Activated T-cell treated with anti-CD3 and anti-CD28 coated beads, Interleukin-2, amount 50 U/mL, for 1 hour (primary cell): ENCODE results near the gene TOX3.

Experiments used
- DNase-seq: peaks from one replicate; pipeline ENCODE4 v3.0.0-alpha.2; 2020

TOX3 gene

DNA sequence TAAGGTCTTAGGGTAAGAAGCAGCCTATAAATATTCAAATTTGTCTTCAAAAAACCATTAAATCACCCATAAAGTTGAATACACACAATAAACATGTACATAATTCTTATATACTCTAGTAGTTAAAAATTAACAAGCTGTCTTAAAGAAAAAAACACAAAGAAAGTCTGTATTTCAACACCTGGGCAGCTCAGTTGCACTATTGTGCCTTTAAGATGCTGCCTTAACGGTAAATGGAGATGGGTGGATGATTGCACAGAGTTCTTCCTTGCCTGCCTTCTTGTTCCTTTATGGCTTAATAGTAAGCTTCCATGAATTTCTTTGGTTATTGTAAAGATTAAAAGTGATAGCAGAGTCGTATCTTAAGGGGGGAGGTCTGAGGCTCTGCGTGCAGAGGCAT lies 105.1 kb downstream of the TOX3 start:
- no peak for DNase-seq

DNA sequence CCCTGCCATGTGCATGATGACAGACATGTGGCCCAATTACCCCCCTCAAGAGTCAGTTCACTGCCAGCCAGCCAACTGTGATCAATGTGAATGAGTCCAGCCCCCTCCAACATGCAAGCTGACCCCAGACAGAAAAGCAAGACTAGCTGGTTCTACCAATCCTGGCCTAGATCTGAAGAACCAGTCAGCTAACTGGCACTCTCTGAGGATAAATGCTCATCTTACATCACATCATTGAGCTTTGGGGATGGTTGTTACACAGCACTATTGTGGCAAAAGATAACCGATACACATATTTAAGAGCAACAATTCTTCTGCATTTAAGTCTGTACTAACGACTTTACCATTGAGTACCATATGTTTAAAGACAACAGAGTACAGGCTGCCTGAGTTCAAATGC lies 106.7 kb downstream of the TOX3 start:
- DNase-seq: no peak

DNA sequence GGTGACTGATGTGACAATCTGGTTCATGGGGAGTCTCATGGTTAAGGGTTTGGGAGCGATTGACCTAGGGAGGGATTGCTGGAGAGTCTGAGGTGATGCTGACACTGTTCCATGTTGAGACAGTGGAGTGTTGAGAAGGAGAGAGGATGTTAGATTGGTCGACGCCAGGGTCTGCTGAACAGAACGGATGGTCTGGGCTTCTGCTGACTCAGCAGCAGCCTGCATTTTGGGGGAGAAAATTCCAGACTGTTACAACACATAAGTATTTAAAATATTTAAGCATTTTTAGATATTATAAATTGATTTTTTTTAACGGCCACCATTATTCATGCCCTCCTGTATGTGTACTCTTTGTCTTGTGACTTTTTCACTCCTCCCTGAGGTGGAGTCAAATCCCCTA lies 107.2 kb downstream of the TOX3 start:
- DNase-seq: no peak

DNA sequence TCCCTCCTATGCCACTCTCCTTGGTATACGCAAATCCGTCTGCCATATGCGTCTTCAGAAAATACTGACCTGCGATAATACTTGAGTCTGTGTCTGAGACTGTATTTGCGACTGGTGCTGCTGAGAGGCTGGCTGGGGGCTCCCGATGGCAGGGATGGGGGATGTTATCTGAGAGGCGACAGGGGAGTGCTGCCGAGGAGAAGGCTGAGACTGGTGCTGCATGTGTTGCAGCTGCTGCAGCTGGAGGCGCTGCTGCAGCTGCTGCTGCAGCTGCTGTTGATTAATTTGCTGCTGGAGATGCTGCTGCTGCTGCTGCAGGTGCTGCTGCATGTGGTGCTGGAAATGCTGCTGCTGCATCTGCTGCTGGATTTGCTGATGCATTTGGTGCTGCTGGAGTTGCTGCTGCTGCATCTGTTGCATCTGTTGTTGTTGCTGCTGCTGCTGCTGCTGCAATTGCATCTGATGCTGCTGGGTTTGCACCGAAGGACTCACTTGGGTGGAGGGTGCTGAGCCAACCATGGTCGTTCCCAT lies 107.7 kb downstream of the TOX3 start:
- DNase-seq: no peak

DNA sequence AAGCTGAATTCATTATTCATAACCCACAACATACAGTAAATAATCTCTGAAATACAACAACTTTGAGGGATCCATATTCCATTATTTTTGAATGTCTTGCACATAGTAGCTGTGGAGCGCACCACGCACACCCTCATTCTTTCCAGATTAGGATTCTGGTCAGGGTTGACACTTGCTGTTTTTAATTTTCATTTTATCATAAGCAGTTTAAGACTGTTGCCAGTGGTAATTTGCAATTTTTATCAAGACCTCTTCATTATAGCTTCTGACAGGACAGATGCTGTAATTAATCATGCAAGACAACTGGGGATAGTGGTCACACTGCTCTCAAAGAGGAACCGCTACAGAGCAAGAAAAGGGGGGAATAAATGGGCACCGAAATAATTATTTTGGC lies 109.7 kb downstream of the TOX3 start:
- no peak for DNase-seq

DNA sequence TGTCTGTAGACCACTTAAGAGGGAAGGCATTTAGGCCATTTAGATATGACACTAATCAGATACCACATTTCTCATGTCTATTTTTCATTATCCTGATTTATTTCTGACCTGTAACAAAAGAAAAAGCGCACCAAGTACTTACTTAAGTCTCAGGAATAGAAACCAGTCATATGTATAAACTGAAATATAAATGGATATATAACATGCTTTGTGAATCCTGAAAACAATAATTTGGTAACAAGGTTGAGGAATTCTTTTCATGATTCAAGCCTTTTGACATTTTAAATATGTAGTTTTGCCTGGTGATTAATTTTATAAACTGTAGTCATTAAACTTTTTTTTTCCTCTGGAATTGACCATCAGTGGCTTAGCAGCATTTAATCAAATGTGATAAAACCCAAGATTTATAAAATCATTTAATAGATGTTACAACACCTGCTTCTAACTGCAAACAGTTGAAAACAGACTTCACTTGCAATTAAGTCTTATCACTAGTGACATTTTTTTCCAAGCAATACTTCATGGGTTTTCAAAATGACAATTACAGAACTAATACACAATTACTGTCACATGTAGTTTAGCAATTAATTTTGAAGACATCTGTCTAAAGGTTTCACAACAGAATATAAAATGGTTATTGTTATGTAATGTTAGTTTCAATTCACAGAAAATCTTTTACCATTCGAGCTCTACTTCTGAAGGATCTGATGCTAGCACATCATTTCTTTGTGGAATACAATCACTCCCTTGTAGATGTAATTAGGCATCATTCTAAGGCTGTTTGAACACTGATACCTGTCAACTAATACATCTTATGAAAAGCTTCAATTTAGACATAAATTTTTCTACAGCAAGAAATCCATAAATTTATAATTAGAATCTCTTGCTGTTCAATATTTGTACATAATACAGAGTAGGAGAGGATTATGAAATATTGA lies 110.3 kb downstream of the TOX3 start:
- no peak for DNase-seq

DNA sequence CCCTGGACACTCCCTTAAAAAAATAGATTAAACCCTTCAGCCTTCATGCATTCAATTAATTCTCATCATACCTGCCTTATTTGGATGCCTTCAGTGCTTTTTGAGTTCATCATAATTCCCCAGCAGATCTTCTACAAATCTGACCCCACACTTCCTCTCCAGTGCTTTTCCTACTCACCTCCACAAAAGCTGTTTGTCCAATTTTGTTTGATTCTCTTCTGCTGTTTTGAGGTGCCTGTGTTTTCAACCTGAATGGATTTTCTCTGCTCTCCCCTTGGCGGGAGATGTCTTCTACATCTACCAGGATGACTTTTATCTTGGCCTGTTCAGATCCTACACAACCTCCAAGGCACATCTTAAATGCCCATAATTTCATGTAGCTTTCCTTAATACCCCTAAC lies 112.7 kb downstream of the TOX3 start:
- DNase-seq: no peak

DNA sequence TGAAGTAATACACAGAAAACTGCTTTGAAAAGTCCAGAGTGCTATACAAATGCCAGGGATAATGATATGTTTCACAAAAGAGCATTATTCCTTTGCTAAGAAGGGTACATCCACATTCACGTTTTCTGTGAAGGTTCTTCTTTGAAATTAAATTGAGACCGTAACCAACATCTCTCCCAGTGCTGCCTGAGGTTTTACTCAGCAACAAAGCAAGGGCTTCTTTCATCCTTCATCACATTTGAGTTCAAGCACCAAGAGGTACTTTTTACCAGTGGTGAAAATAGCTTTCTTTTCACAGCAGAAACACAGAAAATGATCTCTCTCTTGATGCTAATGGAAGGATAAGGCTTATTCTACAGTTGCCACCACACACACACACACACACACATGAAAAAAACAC lies 113.3 kb downstream of the TOX3 start:
- no peak for DNase-seq

DNA sequence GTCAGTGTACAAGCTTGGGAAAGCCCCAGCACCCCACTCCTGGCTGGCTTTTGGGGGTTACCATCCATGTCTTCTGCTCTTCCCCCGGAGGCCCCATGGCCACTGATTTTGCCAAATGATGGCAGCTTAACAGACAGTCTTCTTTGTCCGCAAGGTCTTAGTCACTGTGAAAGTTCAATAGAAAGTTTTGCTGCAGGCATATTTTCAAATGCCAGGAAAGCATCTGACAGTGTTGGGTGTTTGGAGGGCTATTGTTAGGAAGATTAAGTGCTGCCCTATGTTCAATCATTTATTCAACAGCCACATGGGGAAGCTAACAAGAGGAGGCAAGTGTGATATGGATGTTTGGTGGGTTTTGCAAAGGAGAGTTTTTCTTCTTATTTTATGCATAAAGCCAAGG lies 122.4 kb downstream of the TOX3 start:
- DNase-seq: no peak

DNA sequence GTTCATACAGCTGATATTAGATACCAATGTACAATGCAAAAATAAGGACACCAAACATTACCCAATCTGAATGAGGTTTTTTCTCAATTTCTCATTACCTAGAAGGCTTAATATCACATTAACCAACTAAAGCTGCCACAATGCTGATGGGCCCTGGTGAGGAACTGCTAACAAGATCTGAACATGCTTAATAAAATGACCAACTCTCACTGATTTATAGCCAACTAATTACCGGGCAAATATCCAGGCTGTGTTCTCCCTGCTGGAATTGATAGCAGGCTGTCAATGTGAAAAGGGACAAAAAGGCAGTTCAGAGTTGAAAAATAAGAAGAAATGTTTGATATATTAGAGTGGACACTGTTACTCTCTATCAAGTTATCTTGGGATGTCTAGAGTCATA lies 124.6 kb downstream of the TOX3 start:
- no peak for DNase-seq

DNA sequence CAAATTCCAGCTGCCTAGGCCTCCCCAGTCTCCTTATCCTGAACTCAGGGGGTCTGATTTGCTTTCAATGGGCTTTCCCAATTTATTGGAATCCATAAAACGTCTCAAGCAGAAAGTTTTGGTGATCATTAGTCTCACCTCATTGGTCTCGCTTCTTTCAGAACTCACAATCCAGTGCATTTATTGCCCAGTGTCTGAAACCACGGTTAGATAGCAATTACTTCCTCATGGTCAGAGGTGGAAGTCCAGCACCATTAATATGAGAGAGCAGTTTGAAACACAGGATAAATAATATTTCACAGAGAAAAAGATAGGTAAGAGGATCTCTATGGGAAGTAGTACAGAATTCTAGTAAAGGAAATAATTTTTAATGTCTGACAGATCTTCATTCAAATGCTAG lies 128.7 kb downstream of the TOX3 start:
- no peak for DNase-seq

DNA sequence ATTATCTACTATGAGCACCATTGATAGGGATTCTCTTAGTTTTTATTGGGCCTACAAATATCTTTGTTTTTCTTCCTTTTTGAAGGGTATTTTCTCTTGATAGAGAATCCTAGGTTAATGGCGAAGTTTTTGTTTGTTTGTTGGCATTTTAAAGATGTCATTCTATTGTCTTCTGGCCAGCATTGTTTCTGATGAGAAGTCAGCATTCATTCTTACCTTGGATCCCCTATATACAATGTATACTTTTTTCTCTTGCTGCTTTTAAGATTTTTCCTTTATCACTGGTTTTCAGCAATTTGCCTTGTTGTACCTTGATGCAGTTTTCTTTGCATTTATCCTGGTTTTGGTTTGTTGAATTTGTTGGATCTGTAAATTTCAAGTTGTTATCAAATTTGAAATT lies 130.1 kb downstream of the TOX3 start:
- no peak for DNase-seq

DNA sequence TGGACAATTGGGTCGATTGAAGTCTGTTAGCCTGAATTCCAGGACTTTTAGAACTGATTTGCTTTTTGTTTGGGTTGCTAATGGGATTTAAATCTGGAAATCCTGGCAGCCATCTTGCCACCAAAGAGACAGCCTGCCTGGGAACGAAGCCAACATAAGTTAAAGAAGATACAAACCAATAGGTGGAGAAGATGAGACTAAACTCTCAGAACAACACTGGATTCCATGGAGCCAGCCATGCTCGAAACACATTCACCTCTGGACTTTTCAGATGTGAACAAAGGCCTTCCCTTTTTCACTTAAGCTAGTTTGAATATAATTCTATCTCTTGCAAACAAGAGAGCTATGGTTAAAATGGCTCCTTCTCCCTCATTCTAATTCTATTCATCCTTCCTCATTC lies 135.9 kb downstream of the TOX3 start:
- DNase-seq: no peak

DNA sequence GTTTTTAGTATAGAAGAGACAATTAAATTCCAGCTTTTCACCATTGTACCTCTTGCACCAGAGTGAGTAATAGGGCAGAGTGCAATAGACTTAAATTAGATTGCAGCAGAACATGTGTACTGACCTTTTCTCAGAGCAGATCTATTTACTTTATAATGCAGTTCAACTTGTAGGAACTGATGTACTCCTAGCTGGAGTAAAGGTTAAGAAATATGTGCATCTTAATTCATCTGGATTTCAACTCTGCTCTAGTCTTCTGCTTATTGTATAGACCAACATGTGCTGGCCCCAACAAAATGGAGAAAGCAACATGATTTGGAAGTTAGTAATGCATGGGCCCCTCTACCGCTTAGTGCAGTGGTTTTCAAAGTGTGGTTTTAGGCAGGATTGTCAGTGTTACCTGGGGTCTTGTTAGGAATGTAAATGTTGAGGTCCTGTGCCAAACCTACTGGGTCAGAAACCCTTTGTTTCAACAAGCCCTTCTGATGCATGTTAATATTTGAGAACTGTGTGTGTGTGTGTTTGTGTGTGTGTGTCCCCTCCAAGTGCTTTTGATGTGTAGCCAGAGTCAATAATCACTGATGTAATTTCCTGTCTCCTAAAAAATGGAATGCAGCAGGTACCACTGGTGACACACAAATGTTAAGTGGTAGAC lies 138.6 kb downstream of the TOX3 start:
- no peak for DNase-seq

DNA sequence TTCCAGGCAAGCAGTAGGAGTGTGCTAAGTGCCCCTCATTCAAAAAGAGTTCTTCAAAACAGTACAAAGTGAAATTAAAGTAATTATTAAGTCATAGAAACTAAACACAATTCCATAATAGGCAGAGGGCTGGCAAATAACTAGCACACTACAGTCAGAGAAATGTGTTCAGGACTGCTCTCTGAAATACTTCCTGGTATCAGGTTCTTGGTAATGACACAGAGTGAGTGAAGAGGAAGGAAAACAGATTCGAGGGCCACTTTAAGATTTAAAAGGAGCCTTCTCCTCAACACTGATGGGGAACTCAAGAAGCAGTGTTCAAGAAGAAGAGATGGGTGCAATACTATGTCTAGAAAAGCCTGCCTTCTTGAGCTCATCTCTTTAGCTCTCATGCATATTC lies 139.2 kb downstream of the TOX3 start:
- no peak for DNase-seq

DNA sequence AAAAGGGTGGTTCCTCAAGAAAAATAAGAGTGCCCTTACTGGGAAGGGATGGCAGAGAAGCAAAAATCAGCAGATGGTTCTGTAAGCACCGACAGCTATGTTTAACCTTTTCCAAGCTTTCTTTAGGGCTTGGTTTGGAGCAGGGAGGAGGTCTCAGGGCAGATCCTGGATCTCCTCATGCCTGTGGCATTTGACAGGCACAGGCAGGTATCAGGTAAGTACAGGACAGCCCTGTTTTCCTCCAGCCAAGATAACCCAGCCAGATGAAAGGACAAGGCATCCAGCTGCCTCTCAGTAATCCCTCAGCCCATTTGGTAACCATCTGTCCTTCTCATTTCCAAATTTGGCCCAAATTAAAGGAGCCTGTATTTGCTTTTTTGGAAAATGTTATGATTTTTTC lies 141.5 kb downstream of the TOX3 start:
- no peak for DNase-seq

DNA sequence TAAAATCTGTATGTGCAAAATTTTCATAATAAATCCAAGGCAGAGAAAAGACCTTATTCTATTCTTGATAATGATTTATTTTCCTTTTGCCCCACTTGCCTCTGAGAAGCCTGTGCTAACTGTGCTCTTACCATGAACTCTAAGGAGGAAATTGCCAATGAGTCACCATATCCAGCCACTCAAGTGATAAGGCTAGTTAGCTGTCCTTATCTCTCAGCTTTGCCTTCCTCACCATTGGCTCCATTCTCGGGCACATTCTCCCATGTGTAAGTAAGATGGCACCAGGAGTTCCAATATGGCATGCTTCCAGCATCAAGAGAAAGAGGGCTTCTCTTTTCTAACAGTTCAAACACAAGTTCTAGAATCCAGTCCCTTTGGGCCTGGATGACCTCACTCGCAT lies 142.4 kb downstream of the TOX3 start:
- DNase-seq: no peak

DNA sequence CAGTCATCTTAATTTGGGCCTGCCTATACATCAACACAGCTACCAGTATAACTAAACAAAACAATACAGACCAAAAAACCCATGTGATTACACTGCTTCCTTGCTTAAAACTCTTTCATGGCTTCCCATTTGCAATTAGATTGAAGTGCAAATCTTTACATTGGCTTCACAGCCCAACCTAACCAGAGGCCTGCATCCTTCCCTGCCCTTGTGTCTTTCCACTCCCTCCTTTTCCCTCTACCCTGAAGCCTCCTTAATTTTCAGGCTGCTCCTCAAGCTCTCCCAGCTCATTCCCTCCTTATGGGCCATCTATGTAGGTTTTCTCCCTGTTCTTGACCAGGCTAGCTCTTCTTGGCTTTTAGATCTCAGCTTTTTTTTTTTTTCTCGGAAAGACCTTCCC lies 147.8 kb downstream of the TOX3 start:
- no peak for DNase-seq

DNA sequence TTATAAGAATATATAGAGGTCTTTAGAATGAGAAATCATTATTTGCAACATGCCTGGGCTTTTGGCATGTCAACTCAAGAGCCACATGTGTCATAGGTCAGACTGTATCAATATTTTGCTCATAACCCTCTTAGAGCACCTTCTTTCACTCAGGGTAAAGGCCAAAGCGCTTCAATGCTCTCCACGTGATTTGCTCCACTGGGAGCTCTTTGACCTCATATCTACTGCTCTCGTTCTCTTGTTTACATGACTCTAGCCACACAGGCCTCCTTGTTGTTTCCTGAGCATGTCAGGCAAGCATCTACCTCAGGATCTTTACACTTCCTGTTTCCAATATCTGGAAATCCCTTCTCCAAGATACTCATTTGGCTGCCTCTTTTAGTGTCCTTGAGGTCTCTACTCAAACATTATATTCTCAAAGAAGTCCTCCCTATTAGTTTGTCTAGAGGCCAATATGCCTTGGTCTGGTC lies 148.4 kb downstream of the TOX3 start:
- DNase-seq: no peak

DNA sequence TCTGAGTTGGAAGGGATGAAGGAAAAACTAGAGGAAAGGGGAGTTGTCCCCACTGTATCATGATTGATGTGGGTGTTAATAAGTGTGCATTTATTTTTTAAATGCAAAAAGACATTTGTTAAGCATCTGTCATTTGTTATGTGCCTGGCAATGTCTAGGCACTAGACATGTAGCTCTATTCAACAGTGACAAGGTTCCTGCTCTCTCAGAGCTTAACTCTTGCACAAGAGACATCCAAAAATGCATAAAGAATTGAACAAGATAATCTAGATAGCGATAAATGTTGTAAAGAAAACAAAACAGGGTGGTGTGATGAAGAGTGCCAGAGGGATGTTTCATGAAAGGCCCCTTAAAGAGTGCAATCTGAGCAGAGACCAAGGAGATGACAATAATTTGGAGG lies 148.9 kb downstream of the TOX3 start:
- DNase-seq: no peak

DNA sequence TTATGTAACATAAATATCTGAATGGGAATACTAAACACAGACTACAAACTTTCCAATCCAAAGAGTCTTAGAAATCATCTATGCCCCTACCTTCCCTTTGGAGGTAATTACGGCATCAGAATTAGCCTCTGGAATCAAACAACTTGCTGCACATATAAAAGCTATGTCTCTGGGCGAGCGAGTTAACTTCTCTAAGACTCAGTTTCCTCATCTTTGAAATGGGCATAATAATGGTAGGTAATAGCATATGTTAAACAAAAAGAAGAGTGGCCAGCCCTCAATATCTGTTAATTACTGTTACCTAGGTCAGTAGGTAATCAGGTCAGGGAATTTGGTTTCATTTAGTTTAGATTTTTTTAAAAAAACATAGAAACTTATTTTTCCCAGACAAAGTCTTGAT lies 153.5 kb downstream of the TOX3 start:
- DNase-seq: no peak

DNA sequence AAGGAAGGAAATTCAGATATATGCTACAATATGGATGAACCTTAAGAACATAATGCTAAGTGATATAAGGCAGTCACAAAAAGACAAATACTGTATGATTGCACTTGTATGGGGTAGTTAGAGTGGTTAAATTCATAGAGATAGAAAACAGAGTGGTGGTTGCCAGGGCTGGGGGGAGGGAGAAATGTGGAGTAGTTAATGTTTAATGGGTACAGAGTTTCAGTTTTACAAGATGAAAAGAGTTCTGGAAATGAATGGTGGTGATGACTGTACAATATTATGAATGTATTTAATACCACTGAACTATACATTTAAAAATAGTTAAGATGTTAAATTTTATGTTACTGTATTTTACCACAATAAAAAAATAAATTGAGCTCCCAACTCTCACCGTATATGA lies 157.9 kb downstream of the TOX3 start:
- DNase-seq: no peak
